Measurements from ENCODE around the gene MAD2L2. TPM values are rescaled to one million over a fixed set of nuclear protein-coding genes. Genes with fewer than 3 reads are reported as not detected.

The MAD2L2 gene
- total and polyA plus RNA-seq, 8 donors: 25.7 to 56.1 (median 45.6) TPM

DNA sequence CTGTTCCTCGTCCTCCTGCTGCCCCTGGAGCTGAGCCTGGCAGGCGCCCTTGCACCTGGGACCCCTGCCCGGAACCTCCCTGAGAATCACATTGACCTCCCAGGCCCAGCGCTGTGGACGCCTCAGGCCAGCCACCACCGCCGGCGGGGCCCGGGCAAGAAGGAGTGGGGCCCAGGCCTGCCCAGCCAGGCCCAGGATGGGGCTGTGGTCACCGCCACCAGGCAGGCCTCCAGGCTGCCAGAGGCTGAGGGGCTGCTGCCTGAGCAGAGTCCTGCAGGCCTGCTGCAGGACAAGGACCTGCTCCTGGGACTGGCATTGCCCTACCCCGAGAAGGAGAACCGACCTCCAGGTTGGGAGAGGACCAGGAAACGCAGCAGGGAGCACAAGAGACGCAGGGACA is 25.3 kb upstream of the MAD2L2 start:
- intact Hi-C loops (cut with DNase I): no loop called here
- Histone ChIP-seq H3K4me3 (no peak overlapping the region), H3K27me3 (peaks cover 0 to 48% of the 10 kb centered on the region in 2 donors), H3K36me3 (no peaks in the 10 kb centered on the region), H3K9me3 (no peaks in the 10 kb centered on the region), H3K4me1 (no peaks in the 10 kb centered on the region), H3K27ac (no peak overlapping the region)
- DNase-seq: no peak
- no peak for ATAC-seq
- TF ChIP-seq, protein P1, sequence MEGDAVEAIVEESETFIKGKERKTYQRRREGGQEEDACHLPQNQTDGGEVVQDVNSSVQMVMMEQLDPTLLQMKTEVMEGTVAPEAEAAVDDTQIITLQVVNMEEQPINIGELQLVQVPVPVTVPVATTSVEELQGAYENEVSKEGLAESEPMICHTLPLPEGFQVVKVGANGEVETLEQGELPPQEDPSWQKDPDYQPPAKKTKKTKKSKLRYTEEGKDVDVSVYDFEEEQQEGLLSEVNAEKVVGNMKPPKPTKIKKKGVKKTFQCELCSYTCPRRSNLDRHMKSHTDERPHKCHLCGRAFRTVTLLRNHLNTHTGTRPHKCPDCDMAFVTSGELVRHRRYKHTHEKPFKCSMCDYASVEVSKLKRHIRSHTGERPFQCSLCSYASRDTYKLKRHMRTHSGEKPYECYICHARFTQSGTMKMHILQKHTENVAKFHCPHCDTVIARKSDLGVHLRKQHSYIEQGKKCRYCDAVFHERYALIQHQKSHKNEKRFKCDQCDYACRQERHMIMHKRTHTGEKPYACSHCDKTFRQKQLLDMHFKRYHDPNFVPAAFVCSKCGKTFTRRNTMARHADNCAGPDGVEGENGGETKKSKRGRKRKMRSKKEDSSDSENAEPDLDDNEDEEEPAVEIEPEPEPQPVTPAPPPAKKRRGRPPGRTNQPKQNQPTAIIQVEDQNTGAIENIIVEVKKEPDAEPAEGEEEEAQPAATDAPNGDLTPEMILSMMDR (IDR thresholded peaks at IDR 0.05): no peak

GRCh38 chr1:11705596-11705995 is 24.6 kb upstream of the MAD2L2 start:
- no peaks in the 10 kb centered on the region for H3K9me3 ChIP-seq
- no peaks in the 10 kb centered on the region for H3K4me1 ChIP-seq
- ATAC-seq (no peak), DNase-seq (no peak)
- H3K36me3 ChIP-seq: no peaks in the 10 kb centered on the region
- H3K4me3 ChIP-seq: no peak overlapping the region
- H3K27me3 ChIP-seq: peaks cover 6 to 50% of the 10 kb centered on the region in 2 donors
- TF ChIP-seq, protein P1 (IDR thresholded peaks at IDR 0.05): no peak
- H3K27ac ChIP-seq: no peak overlapping the region
- intact Hi-C loops (cut with DNase I): no loop called here

DNA sequence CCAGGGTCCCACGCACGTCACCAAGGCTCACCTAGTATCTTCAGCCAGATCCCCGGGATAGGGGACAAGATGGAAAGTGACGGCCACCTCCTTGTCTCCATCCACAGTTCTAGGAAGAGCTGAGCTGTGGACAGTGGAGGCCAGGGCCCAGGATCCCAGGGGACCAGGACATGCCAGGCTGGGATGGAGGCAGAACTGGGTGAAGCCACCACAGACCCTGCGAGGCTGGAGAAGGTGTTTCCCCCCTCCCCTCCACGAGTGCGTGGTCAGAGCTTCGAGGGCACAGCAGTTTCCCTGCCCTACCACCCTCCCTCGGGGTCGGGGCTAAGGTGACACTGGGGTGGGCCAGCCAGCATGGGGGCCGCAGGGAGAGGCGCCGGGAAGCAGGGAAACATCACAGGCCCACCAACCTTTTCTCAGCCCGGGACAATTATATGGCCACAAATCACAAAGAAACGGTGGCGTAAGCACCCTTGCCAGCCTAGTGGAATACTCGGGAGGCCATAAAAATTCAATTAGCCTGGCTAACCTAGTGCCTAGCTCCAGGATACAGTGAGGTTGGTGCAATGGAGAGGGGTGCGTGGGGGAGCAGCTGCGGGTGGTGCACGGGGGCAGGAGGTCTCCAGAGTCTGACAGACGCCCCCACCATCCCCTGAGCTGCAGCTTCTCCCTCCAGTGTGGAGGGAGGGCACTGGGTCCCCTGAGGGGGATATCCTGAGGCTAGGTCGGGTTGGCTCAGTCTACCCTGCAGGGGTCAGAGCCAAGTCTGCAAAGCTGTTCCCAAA is 23.9 kb upstream of the MAD2L2 start:
- Histone ChIP-seq H3K9me3 (no peaks in the 10 kb centered on the region), H3K27ac (no peak overlapping the region), H3K27me3 (peaks cover 11 to 57% of the 10 kb centered on the region in 2 donors), H3K4me3 (no peak overlapping the region), H3K36me3 (no peaks in the 10 kb centered on the region), H3K4me1 (no peaks in the 10 kb centered on the region)
- TF ChIP-seq, protein P1 (IDR thresholded peaks at IDR 0.05): no peak
- intact Hi-C loops (cut with DNase I): no loop called here
- ATAC-seq (no peak), DNase-seq (no peak)

GRCh38 chr1:11704194-11704529 is 23.2 kb upstream of the MAD2L2 start:
- H3K9me3 ChIP-seq: no peaks in the 10 kb centered on the region
- H3K27ac ChIP-seq: no peak overlapping the region
- H3K36me3 ChIP-seq: no peaks in the 10 kb centered on the region
- H3K4me1 ChIP-seq: no peaks in the 10 kb centered on the region
- H3K4me3 ChIP-seq: no peak overlapping the region
- DNase-seq (no peak), ATAC-seq (peak; percentile 37)
- TF ChIP-seq, protein P1 (IDR thresholded peaks at IDR 0.05): no peak
- H3K27me3 ChIP-seq: peaks cover 11 to 62% of the 10 kb centered on the region in 2 donors
- intact Hi-C loops (cut with DNase I): no loop called here

GRCh38 chr1:11703357-11704193 is 22.6 kb upstream of the MAD2L2 start:
- Histone ChIP-seq H3K27ac (no peak overlapping the region), H3K27me3 (peaks cover 11 to 62% of the 10 kb centered on the region in 2 donors), H3K9me3 (no peaks in the 10 kb centered on the region), H3K4me1 (no peaks in the 10 kb centered on the region), H3K36me3 (no peaks in the 10 kb centered on the region), H3K4me3 (no peak overlapping the region)
- TF ChIP-seq, protein P1 (IDR thresholded peaks at IDR 0.05): no peak
- DNase-seq (no peak), ATAC-seq (no peak)
- intact Hi-C loops (cut with DNase I): no loop called here

Data from left lung (tissue), 10 donors.